Measurements from ENCODE around the gene SLC6A7.

The SLC6A7 gene

DNA sequence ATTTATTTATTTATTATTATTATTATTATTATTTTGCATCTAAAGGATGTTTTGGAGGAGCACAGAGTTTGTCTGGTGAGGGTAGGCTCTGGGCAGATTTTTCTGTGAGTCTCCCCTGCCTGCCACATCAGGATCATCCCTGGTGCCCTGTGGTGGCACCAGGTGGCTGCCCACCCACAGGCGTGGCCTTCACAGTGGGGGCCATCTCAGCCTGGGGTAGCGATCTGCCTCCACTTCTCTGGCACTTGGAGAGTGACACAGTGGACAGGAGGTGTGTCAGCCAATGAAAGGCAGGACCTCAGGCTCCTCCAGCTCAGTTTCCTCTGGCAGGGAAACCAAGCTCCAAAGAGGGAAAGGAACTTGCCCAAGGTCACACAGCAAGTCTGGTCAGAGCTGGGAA, 30.0 kb downstream of the SLC6A7 start:
- no peak for DNase-seq (ENCODE audit: low read depth in 2 of 2)
- H3K4me3 ChIP-seq (replicated peaks in 1 of 2; ENCODE audit: low read depth in 2 of 2, low read length in 2 of 2) = no peak overlapping the region
- no peak for TF ChIP-seq CTCF (IDR thresholded peaks at IDR 0.05; ENCODE audit: low read depth, low read length)

GRCh38 chr5:150221471-150221870, 31.6 kb downstream of the SLC6A7 start:
- no peak for TF ChIP-seq CTCF (IDR thresholded peaks at IDR 0.05; ENCODE audit: low read depth, low read length)

GRCh38 chr5:150222906-150223305, 33.0 kb downstream of the SLC6A7 start:
- DNase-seq (ENCODE audit: low read depth in 2 of 2) = no peak
- H3K4me3 ChIP-seq (replicated peaks in 1 of 2; ENCODE audit: low read depth in 2 of 2, low read length in 2 of 2) = no peak overlapping the region
- TF ChIP-seq CTCF (IDR thresholded peaks at IDR 0.05; ENCODE audit: low read depth, low read length) = no peak

More at GRCh38 chr5:150221471-150221870, 31.6 kb downstream of the SLC6A7 start:
- DNase-seq (ENCODE audit: low read depth in 2 of 2) = no peak
- no peak overlapping the region for H3K4me3 ChIP-seq (replicated peaks in 1 of 2; ENCODE audit: low read depth in 2 of 2, low read length in 2 of 2)

GRCh38 chr5:150223474-150223873, 33.6 kb downstream of the SLC6A7 start:
- no peak for DNase-seq (ENCODE audit: low read depth in 2 of 2)
- no peak overlapping the region for H3K4me3 ChIP-seq (replicated peaks in 1 of 2; ENCODE audit: low read depth in 2 of 2, low read length in 2 of 2)
- no peak for TF ChIP-seq CTCF (IDR thresholded peaks at IDR 0.05; ENCODE audit: low read depth, low read length)

DNA sequence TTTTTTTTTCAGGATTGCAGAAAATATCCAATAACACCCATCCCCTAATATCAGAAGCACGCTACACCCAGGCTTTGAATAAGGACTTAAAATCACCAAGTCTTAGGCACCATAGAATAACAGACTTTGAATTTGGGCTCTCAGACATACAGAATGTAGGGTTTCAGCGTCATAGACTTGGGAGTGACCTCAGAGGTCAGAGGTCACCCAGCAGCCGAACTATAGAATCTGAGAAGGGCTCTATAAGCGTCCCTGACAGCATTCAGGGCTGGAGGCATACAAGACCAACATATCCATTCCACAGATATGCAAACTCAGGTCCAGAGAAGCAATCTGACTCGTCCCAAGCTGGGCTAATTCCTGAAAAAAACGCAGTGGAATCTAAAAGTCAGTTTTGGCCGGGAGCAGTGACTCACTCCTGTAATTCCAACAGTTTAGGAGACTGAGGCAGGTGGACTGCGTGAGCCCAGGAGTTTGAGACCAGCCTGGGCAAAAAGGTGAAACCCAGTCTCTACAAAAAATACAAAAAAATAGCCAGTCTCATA, 34.7 kb downstream of the SLC6A7 start:
- no peak overlapping the region for H3K4me3 ChIP-seq (replicated peaks in 1 of 2; ENCODE audit: low read depth in 2 of 2, low read length in 2 of 2)
- no peak for DNase-seq (ENCODE audit: low read depth in 2 of 2)
- no peak for TF ChIP-seq CTCF (IDR thresholded peaks at IDR 0.05; ENCODE audit: low read depth, low read length)

- no peak for DNase-seq (ENCODE audit: low read depth in 2 of 2)
- no peak overlapping the region for H3K4me3 ChIP-seq (replicated peaks in 1 of 2; ENCODE audit: low read depth in 2 of 2, low read length in 2 of 2)
- no peak for TF ChIP-seq CTCF (IDR thresholded peaks at IDR 0.05; ENCODE audit: low read depth, low read length)
Measured at GRCh38 chr5:150227036-150227435, 37.2 kb downstream of the SLC6A7 start.

Data from cardiac fibroblast (primary cell).